Lung (tissue), 12 donors: ENCODE results near the gene PYGL. TPM values are rescaled to one million over a fixed set of nuclear protein-coding genes. Genes with fewer than 3 reads are reported as not detected.

Experiments
- ATAC-seq: fragments of 200-7000 bp; cut with Tn5 transposase; one replicate; pipeline ENCODE4 v1.9.1; 2020; ENCODE audit warnings: moderate number of reproducible peaks; ENCODE audit not compliant: insufficient read depth, low FRiP score
- DNase-seq, 3 donors: peaks; one replicate each; pipeline ENCODE4 v3.0.0-alpha.2; 2013 to 2017
- H3K27ac ChIP-seq, 2 donors: one replicate each; pipeline ENCODE4 v1.5.1; 2013; ENCODE audit warnings: mild to moderate bottlenecking in 2 of 2, moderate library complexity in 2 of 2, control low read depth in 1 of 2, inconsistent platforms in 1 of 2, low read depth in 1 of 2, low read length in 1 of 2
- H3K27me3 ChIP-seq, 3 donors: one replicate each; pipeline ENCODE4 v1.5.1; 2013; ENCODE audit warnings: low read length in 2 of 3; ENCODE audit not compliant: control insufficient read depth in 3 of 3, insufficient read depth in 3 of 3
- H3K36me3 ChIP-seq, 4 donors: one replicate each; pipeline ENCODE4 v1.5.1; 2013; ENCODE audit warnings: low read length in 4 of 4, mild to moderate bottlenecking in 1 of 4, moderate library complexity in 1 of 4; ENCODE audit not compliant: control insufficient read depth in 4 of 4, insufficient read depth in 4 of 4
- H3K4me1 ChIP-seq, 5 donors: one replicate each; pipeline ENCODE4 v1.5.1; 2013; ENCODE audit warnings: low read length in 5 of 5, mild to moderate bottlenecking in 2 of 5, moderate library complexity in 1 of 5; ENCODE audit not compliant: control insufficient read depth in 5 of 5, insufficient read depth in 5 of 5
- H3K4me3 ChIP-seq: one replicate; pipeline ENCODE4 v1.5.1; 2013; ENCODE audit warnings: mild to moderate bottlenecking, control low read depth, moderate library complexity
- H3K9ac ChIP-seq, 2 donors: one replicate each; pipeline ENCODE4 v1.5.1; 2013; ENCODE audit warnings: low read length in 2 of 2, control low read depth in 1 of 2; ENCODE audit not compliant: insufficient read depth in 1 of 2
- H3K9me3 ChIP-seq, 4 donors: one replicate each; pipeline ENCODE4 v1.5.1; 2013; ENCODE audit warnings: low read length in 3 of 4, mild to moderate bottlenecking in 1 of 4, moderate library complexity in 1 of 4; ENCODE audit not compliant: control insufficient read depth in 4 of 4, insufficient read depth in 3 of 4
- whole genome bisulfite sequencing, 2 donors: extraction: QIAGEN DNeasy Blood & Tissue Kit; methylation state at CpG; one replicate each; pipeline ENCODE4 v1.1.7; 2013; 5-methylcytosine and 5-hydroxymethylcytosine counted together
- polyA plus RNA-seq, 2 donors: library from polyadenylated mRNA; stranded (reverse); fragments of 200-250 nt; gene quantifications; one replicate each; pipeline ENCODE4 v1.2.1, GENCODE V29; 2013
- total RNA-seq, 2 donors: library from RNA; depleted of rRNA in 1 of 2; stranded (reverse); fragments of >200 nt in 1 of 2; gene quantifications; one replicate each; pipeline ENCODE4 v1.2.1, GENCODE V29; 2014 to 2021
- TF ChIP-seq, protein P1 (sequence below): IDR thresholded peaks from 2 replicates; pipeline ENCODE4 v1.5.1; 2012; ENCODE audit warnings: mild to moderate bottlenecking; ENCODE audit errors: control extremely low read depth, extremely low read depth
- donor health status: control.
- donor health status: control.
- donor health status: Bipolar disorder and iron deficiency.
- donor health status: healthy.
- donor health status: DM: yes; HTN: yes; CAD: no.

PYGL gene
- total and polyA plus RNA-seq, 4 donors = 18.7 to 85.4 (median 45.3) TPM

DNA sequence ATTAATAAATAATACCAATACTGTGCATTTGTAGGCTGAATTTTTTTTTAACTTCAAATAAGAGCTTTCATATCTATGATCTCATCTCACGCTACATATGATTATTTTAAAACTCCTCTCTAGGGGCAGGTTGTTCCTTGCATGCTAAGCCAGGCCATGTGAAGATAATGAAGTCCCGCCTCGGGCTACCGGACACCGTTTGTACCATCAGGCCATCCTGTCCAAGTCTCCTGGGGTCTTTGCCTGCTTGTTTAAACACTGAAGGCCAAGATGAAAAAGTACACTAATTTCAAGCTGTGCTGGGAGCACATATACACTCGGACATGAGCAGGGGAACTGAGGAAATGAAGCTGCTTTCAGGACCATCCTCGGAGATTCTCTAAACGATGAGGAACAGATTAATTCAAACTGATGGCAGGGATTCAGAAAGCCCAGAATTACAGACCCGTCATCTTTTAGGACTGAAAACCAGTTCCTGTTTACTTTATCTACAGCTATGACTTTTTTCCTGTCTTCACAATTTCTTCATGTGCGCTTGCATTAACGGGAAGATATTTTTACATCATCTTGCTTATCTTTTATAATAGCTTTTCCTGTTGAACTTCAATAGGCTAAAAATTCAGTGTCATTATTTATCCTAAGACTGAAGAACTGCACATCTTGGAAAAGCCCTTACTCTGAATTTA, 78.7 kb downstream of the PYGL start:
- no peaks in the 10 kb centered on the region for H3K9me3 ChIP-seq
- TF ChIP-seq, protein P1, sequence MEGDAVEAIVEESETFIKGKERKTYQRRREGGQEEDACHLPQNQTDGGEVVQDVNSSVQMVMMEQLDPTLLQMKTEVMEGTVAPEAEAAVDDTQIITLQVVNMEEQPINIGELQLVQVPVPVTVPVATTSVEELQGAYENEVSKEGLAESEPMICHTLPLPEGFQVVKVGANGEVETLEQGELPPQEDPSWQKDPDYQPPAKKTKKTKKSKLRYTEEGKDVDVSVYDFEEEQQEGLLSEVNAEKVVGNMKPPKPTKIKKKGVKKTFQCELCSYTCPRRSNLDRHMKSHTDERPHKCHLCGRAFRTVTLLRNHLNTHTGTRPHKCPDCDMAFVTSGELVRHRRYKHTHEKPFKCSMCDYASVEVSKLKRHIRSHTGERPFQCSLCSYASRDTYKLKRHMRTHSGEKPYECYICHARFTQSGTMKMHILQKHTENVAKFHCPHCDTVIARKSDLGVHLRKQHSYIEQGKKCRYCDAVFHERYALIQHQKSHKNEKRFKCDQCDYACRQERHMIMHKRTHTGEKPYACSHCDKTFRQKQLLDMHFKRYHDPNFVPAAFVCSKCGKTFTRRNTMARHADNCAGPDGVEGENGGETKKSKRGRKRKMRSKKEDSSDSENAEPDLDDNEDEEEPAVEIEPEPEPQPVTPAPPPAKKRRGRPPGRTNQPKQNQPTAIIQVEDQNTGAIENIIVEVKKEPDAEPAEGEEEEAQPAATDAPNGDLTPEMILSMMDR = no peak
- no peak overlapping the region for H3K27ac ChIP-seq
- no peak overlapping the region for H3K9ac ChIP-seq
- DNase-seq (peak in 2 of 3 donors; percentile 46 to 50), ATAC-seq (no peak)
- H3K4me1 ChIP-seq = peaks cover 0 to 4% (median 0%) of the 10 kb centered on the region in 5 donors
- 37 to 43% methylated on average over 11 of the region's 11 CpGs for WGBS, 2 donors
- H3K36me3 ChIP-seq = no peaks in the 10 kb centered on the region
- H3K4me3 ChIP-seq = no peak overlapping the region
- peaks cover 0 to 9% (median 3%) of the 10 kb centered on the region in 3 donors for H3K27me3 ChIP-seq

DNA sequence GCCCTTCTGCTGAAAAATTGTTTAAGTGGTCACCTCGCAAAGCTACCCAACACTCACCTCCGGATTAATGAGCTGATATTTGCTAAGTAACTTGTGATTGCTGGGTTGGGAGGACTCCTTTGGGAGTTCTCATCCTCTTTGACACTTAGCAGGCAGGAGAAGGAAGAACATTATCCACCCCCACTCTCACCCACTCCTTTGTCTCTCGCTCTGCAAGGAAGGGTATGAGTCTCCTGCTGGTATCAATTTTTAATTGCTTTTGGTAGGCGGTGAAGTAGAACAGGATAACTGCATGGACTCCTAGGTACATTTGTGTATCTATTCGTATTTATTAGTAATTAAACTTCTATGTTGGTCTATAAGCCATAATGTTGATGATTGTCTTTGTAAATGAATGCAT, 79.3 kb downstream of the PYGL start:
- 88 to 95% methylated on average over 5 of the region's 5 CpGs for WGBS, 2 donors
- ATAC-seq = no peak
- Histone ChIP-seq H3K36me3 (no peaks in the 10 kb centered on the region), H3K27ac (no peak overlapping the region), H3K4me1 (peaks cover 0 to 8% (median 0%) of the 10 kb centered on the region in 5 donors), H3K9me3 (no peaks in the 10 kb centered on the region), H3K9ac (no peak overlapping the region), H3K4me3 (no peak overlapping the region), H3K27me3 (peaks cover 0 to 6% (median 3%) of the 10 kb centered on the region in 3 donors)
- TF ChIP-seq, protein P1 = no peak
- DNase-seq = no peak

DNA sequence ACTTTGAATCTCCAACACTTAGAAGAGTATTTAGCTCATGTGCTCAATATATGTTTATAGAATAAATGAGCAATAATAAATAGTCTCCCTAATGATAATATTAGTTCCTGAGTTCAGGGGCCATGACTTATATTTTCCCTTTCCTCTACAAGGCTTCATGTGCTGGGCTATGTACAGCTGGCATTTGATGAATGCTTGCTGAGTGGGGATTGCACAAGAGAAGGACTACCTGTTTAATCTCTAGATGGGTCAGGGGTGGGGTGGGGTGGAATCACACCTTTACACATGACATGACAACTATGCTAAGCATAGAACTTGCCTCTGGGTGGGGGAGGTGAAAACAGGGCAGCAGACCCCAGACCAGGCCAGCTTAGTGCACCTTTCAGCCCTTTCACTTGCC, 80.0 kb downstream of the PYGL start:
- no peak for DNase-seq
- Histone ChIP-seq H3K27ac (no peak overlapping the region), H3K27me3 (peaks cover 0 to 3% (median 0%) of the 10 kb centered on the region in 3 donors), H3K9ac (no peak overlapping the region), H3K36me3 (no peaks in the 10 kb centered on the region), H3K9me3 (no peaks in the 10 kb centered on the region), H3K4me1 (peaks cover 0 to 14% (median 0%) of the 10 kb centered on the region in 5 donors), H3K4me3 (no peak overlapping the region)
- TF ChIP-seq, protein P1 = no peak
- ATAC-seq = no peak

DNA sequence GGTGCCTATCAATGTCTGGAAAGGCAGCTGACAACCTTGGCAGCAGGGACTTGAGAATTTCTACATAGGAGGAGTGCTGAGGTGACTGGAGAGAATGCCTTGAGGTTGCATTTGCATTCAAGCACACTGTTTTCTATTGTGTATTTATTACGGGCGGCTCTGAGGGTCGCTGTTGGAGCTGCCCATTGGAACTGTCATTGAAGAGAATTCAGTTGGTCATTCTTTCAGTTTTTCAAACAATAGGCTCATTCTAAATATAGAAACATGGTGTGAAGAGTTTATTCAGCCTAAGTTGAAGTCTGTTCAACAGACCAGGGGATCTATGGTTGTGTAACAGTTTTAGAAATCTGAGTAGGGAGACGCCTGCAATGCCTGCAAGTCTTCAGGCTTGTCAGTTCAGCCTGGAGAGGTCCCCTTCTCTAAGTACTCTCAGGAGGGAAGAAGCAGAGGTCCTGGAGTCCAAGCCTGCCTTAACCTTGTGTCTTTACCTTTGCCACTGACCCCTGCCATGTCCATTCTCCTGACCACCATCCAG, 82.2 kb downstream of the PYGL start:
- Histone ChIP-seq H3K4me3 (no peak overlapping the region), H3K27ac (no peak overlapping the region), H3K9ac (no peak overlapping the region), H3K36me3 (no peaks in the 10 kb centered on the region), H3K27me3 (peaks cover 0 to 3% (median 0%) of the 10 kb centered on the region in 3 donors), H3K9me3 (no peaks in the 10 kb centered on the region), H3K4me1 (peaks cover 0 to 16% (median 0%) of the 10 kb centered on the region in 5 donors)
- DNase-seq (no peak), ATAC-seq (no peak)
- 66 to 67% methylated on average over 4 of the region's 4 CpGs for WGBS, 2 donors
- TF ChIP-seq, protein P1 = no peak
